Colonic mucosa (tissue), 4 donors: ENCODE results near the gene ARHGAP23. TPM values are rescaled to one million over a fixed set of nuclear protein-coding genes. Genes with fewer than 3 reads are reported as not detected.

Source experiments
- DNase-seq: peaks from one replicate; pipeline ENCODE4 v3.0.0-alpha.2; 2020
- H3K27ac ChIP-seq: fragments of 200-600 bp; one replicate; pipeline ENCODE4 v1.8.0; 2021
- H3K27me3 ChIP-seq: fragments of 200-600 bp; one replicate; pipeline ENCODE4 v1.8.0; 2021
- H3K36me3 ChIP-seq: fragments of 200-600 bp; one replicate; pipeline ENCODE4 v1.8.0; 2021
- H3K4me1 ChIP-seq: fragments of 200-600 bp; one replicate; pipeline ENCODE4 v1.8.0; 2021; ENCODE audit warnings: mild to moderate bottlenecking
- H3K4me3 ChIP-seq: fragments of 200-600 bp; one replicate; pipeline ENCODE4 v1.8.0; 2021
- H3K9ac ChIP-seq, 2 donors: one replicate each; pipeline ENCODE4 v1.7.0; 2013; ENCODE audit warnings: control low read depth in 2 of 2, low read depth in 2 of 2, low read length in 2 of 2
- H3K9me3 ChIP-seq: fragments of 200-600 bp; one replicate; pipeline ENCODE4 v1.8.0; 2021
- intact Hi-C: fragments of 100-400 bp; cut with DNase I; formaldehyde crosslinking; loops from one replicate; pipeline ENCODE4 v1.14.1; 2022
- total RNA-seq, 2 donors: library from RNA; stranded (reverse); fragmentation: NEBNext Ultra II Directional in 1 of 2; extraction: Animal tissue kit (Norgen Biotek cat#: 25700) in 1 of 2; gene quantifications; one replicate each; pipeline ENCODE4 v1.2.1, GENCODE V29; 2021
- TF ChIP-seq, protein P1 (sequence below): fragments of 200-600 bp; IDR thresholded peaks from one replicate; pipeline ENCODE4 v1.8.0; 2022; ENCODE audit warnings: antibody characterized with exemption, mild to moderate bottlenecking
- donor health status: healthy.
- donor health status: DM: no; HTN: no; CAD: no.
- donor health status: DM: no; HTN: no; CAD: no.

The ARHGAP23 gene, protein sequence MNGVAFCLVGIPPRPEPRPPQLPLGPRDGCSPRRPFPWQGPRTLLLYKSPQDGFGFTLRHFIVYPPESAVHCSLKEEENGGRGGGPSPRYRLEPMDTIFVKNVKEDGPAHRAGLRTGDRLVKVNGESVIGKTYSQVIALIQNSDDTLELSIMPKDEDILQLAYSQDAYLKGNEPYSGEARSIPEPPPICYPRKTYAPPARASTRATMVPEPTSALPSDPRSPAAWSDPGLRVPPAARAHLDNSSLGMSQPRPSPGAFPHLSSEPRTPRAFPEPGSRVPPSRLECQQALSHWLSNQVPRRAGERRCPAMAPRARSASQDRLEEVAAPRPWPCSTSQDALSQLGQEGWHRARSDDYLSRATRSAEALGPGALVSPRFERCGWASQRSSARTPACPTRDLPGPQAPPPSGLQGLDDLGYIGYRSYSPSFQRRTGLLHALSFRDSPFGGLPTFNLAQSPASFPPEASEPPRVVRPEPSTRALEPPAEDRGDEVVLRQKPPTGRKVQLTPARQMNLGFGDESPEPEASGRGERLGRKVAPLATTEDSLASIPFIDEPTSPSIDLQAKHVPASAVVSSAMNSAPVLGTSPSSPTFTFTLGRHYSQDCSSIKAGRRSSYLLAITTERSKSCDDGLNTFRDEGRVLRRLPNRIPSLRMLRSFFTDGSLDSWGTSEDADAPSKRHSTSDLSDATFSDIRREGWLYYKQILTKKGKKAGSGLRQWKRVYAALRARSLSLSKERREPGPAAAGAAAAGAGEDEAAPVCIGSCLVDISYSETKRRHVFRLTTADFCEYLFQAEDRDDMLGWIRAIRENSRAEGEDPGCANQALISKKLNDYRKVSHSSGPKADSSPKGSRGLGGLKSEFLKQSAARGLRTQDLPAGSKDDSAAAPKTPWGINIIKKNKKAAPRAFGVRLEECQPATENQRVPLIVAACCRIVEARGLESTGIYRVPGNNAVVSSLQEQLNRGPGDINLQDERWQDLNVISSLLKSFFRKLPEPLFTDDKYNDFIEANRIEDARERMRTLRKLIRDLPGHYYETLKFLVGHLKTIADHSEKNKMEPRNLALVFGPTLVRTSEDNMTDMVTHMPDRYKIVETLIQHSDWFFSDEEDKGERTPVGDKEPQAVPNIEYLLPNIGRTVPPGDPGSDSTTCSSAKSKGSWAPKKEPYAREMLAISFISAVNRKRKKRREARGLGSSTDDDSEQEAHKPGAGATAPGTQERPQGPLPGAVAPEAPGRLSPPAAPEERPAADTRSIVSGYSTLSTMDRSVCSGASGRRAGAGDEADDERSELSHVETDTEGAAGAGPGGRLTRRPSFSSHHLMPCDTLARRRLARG (N-terminal part only)
- 10 to 100 TPM in 1 of 2 donors, 1 to 10 TPM in 1; 4.0 to 14.1 TPM for total RNA-seq

DNA sequence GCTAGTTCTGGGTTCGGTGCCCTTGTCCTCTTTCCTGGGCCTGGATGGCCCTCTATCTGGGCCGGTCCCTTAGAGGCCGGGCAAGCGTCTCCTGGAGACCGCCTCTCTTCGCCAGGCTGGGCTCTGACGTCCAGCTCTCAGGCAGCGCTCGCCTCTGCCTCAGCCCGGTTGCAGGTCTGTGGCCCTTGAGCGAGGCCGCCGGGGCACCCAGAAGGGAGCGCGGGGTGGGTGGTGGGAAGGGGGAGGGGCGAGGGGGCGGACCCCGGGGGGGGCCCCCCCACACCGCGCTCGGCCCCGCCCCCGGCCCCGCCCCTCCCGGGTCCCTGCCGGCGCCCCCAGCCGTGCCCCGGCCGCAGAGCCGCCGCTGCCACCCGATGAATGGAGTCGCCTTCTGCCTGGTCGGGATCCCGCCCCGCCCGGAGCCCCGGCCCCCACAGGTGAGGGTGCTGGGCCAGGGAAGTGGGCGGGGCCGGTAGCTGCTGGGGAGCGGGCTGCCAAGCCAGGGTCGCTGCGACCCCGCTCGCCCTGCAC lies at the start of gene ARHGAP23:
TSS of gene ARHGAP23 (plus strand) at position 353 of the 531 bp plus-strand sequence. CDS start at position 375, 22 bp downstream.
- H3K4me1 ChIP-seq: peaks cover 4% of the 10 kb centered on the region
- H3K27me3 ChIP-seq: no peaks in the 10 kb centered on the region
- peak within 1 kb of the TSS; percentile 85 for H3K27ac ChIP-seq
- no peaks in the 10 kb centered on the region for H3K9me3 ChIP-seq
- DNase-seq: peak; percentile 33
- peak within 1 kb of the TSS; percentile 71 for H3K4me3 ChIP-seq
- no peaks in the 10 kb centered on the region for H3K36me3 ChIP-seq
- TF ChIP-seq, protein P1, sequence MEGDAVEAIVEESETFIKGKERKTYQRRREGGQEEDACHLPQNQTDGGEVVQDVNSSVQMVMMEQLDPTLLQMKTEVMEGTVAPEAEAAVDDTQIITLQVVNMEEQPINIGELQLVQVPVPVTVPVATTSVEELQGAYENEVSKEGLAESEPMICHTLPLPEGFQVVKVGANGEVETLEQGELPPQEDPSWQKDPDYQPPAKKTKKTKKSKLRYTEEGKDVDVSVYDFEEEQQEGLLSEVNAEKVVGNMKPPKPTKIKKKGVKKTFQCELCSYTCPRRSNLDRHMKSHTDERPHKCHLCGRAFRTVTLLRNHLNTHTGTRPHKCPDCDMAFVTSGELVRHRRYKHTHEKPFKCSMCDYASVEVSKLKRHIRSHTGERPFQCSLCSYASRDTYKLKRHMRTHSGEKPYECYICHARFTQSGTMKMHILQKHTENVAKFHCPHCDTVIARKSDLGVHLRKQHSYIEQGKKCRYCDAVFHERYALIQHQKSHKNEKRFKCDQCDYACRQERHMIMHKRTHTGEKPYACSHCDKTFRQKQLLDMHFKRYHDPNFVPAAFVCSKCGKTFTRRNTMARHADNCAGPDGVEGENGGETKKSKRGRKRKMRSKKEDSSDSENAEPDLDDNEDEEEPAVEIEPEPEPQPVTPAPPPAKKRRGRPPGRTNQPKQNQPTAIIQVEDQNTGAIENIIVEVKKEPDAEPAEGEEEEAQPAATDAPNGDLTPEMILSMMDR: no peak
- intact Hi-C loops: no loop called here
- peak within 1 kb of the TSS; percentile 62 to 82 for H3K9ac ChIP-seq

DNA sequence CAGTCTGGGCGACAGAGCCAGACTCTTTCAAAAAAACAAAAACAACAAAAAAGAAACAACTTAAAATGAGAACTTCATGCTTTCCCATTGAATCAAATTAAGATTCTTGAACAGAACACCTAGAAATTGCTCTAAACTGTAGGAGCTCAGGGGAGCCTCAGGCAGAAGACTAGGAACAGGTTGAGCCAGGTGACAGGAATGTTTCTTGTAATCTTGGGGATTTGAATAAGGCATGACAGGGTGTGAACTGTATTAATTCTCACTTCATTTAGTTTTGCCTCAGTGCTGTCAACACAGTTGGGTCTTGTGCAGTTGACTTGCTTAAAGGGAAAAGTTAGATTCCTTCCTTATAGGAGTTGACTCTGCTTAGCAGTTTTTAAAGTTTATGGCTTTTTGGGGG lies 48.8 kb upstream of the ARHGAP23 start:
- H3K36me3 ChIP-seq: peaks cover 3% of the 10 kb centered on the region
- no peak for DNase-seq
- TF ChIP-seq, protein P1: no peak
- intact Hi-C loops: no loop called here
- H3K4me1 ChIP-seq: no peaks in the 10 kb centered on the region
- no peaks in the 10 kb centered on the region for H3K27me3 ChIP-seq
- no peaks in the 10 kb centered on the region for H3K9me3 ChIP-seq
- no peak overlapping the region for H3K4me3 ChIP-seq
- no peak overlapping the region for H3K9ac ChIP-seq
- H3K27ac ChIP-seq: no peak overlapping the region

DNA sequence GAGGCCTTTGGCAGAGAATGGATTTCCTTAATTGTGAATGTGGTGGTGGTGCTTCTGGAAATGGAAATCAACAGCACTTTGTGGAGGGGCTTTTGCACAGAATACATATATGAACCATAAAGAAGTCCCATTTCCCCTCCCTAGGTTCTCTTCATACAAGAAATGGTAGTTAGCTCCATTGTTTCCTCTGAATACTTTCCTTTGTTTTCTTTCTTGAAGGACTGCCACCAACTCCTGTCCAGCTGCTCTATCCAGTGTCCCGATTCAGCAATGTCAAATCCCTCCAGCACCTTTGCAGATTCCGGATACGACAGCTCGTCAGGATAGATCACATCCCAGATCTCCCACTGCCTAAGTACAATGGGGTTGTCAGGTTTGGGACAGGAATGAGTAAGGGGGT lies 33.2 kb upstream of the ARHGAP23 start:
- TF ChIP-seq, protein P1: no peak
- intact Hi-C loops: no loop called here
- Histone ChIP-seq H3K4me3 (no peak overlapping the region), H3K27me3 (no peaks in the 10 kb centered on the region), H3K27ac (no peak overlapping the region), H3K9me3 (no peaks in the 10 kb centered on the region), H3K4me1 (no peaks in the 10 kb centered on the region), H3K36me3 (no peaks in the 10 kb centered on the region), H3K9ac (no peak overlapping the region)
- DNase-seq: no peak

DNA sequence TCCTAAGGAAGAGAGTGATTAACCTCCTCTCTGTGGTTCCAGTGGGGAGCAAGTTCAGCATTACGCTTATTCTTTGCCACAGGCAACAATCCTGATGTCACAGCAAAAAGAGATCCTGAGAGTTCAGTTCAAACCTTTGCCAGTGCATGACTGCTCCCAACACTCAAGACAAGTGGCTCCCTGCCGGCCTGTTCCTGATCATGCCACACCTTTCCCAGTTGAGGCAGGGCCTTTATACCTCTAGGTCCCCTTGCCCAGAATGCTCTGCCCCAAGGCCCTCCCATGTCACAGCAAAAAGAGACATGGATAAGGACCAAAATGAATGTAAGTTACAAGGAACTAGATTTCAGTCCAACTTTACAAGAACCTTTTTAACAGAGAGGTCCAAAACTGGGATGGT lies 31.0 kb upstream of the ARHGAP23 start:
- Histone ChIP-seq H3K9ac (no peak overlapping the region), H3K36me3 (no peaks in the 10 kb centered on the region), H3K27me3 (no peaks in the 10 kb centered on the region), H3K4me1 (no peaks in the 10 kb centered on the region), H3K9me3 (no peaks in the 10 kb centered on the region), H3K4me3 (no peak overlapping the region), H3K27ac (no peak overlapping the region)
- TF ChIP-seq, protein P1: no peak
- intact Hi-C loops: no loop called here
- no peak for DNase-seq

DNA sequence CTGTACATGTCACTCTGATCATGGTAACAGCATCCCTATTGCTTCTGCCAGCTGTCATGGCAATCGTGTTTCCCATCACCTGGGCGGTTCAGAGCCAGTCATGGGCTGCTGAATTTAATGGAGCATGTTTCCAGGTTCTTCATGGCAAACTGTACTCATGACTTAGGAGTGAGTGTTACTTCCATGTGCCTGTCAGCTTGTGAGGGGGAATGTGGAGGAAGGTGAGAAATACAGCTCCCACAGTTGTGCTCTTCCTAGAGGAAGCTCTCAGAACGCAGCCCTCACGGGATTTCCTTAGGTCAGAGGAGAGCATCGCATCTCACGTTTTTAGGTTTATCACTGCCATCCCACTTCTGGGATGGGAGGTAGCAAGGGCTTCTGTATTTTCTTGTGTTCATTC lies 28.0 kb upstream of the ARHGAP23 start:
- Histone ChIP-seq H3K36me3 (no peaks in the 10 kb centered on the region), H3K4me3 (no peak overlapping the region), H3K27me3 (no peaks in the 10 kb centered on the region), H3K9ac (no peak overlapping the region), H3K27ac (no peak overlapping the region), H3K4me1 (no peaks in the 10 kb centered on the region), H3K9me3 (no peaks in the 10 kb centered on the region)
- intact Hi-C loops: no loop called here
- TF ChIP-seq, protein P1: no peak
- DNase-seq: no peak
